ENCODE results near the gene UCN3.

Gene UCN3

GRCh38 chr10:5419466-5420094 lies 54.8 kb downstream of the UCN3 start:
- no peaks in the 10 kb centered on the region for H3K36me3 ChIP-seq (ENCODE audit: control insufficient read depth in 2 of 2, insufficient read depth in 2 of 2, low read length in 2 of 2)
- H3K4me1 ChIP-seq (ENCODE audit: control insufficient read depth in 2 of 2, insufficient read depth in 2 of 2, low read length in 2 of 2) = no peaks in the 10 kb centered on the region
- H3K27ac ChIP-seq (ENCODE audit: low read depth in 2 of 2, low read length in 2 of 2) = no peak overlapping the region
- no peak overlapping the region for H3K9ac ChIP-seq (ENCODE audit: low read depth in 1 of 2, low read length in 2 of 2)
- no peak overlapping the region for H3K4me3 ChIP-seq (ENCODE audit: low read length in 2 of 2)
- no peaks in the 10 kb centered on the region for H3K27me3 ChIP-seq (ENCODE audit: control insufficient read depth in 2 of 2, insufficient read depth in 2 of 2, low read length in 2 of 2)
- H3K9me3 ChIP-seq (ENCODE audit: control insufficient read depth in 2 of 2, low read length in 2 of 2) = peaks cover 0 to 2% of the 10 kb centered on the region in 2 donors

GRCh38 chr10:5423771-5424170 lies 59.0 kb downstream of the UCN3 start:
- H3K4me1 ChIP-seq (ENCODE audit: control insufficient read depth in 2 of 2, insufficient read depth in 2 of 2, low read length in 2 of 2) = no peaks in the 10 kb centered on the region
- H3K27ac ChIP-seq (ENCODE audit: low read depth in 2 of 2, low read length in 2 of 2) = no peak overlapping the region
- H3K36me3 ChIP-seq (ENCODE audit: control insufficient read depth in 2 of 2, insufficient read depth in 2 of 2, low read length in 2 of 2) = no peaks in the 10 kb centered on the region
- no peak overlapping the region for H3K9ac ChIP-seq (ENCODE audit: low read depth in 1 of 2, low read length in 2 of 2)
- H3K4me3 ChIP-seq (ENCODE audit: low read length in 2 of 2) = no peak overlapping the region
- H3K9me3 ChIP-seq (ENCODE audit: control insufficient read depth in 2 of 2, low read length in 2 of 2) = no peaks in the 10 kb centered on the region
- H3K27me3 ChIP-seq (ENCODE audit: control insufficient read depth in 2 of 2, insufficient read depth in 2 of 2, low read length in 2 of 2) = no peaks in the 10 kb centered on the region
